Activated CD4-positive, CD25-positive, alpha-beta regulatory T cell (primary cell): ENCODE results near the gene TRIP10.
"Not testable (repeated sequence)": the region's sequence is repeated elsewhere in the genome, so short reads cannot be mapped to it uniquely, and the experiment has no call there.

Experiments used
- DNase-seq, 4 experiments: peaks; one replicate each; lab custom pipeline; 2025; lab: John Stamatoyannopoulos, UW

Gene TRIP10

GRCh38 chr19:6743066-6743465 is 3.6 kb downstream of the TRIP10 start:
- DNase-seq = no peak

GRCh38 chr19:6743714-6744380 is 4.4 kb downstream of the TRIP10 start:
- no peak for DNase-seq

DNA sequence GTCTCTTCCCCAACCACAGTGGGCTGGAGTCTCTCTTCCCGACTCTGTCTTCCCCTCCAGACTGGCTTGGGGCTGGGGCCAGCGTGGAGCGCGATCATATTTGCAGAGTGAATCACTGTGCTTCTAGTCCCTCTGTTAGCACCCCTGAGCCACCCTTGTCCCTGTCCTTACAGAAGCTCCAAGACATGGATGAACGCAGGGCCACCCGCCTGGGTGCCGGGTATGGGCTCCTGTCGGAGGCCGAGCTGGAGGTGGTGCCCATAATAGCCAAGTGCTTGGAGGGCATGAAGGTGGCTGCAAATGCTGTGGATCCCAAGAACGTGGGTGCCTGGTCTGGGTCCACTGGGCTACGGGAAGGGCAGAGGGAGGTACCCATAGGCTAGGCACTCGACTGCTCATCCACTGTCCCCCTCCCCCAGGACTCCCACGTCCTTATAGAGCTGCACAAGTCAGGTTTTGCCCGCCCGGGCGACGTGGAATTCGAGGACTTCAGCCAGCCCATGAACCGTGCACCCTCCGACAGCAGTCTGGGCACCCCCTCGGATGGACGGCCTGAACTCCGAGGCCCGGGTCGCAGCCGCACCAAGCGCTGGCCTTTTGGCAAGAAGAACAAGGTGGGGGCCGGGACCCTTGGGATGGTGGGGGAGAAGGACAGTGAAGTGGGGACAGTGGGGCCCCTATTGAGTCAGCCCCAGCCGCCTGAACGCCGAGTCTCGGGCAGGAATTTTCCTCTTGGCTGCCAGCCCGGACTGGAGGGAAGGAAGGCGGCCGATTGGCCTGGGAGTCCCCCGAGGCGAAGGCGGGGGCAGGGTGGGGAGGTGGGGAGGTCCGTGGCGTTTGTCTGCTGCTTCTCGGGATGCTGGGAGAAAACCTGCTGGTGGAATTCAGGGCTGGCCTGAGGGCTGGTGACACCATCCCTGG is 5.2 kb downstream of the TRIP10 start:
- DNase-seq = no peak

- DNase-seq = no peak
These were observed 6.5 kb downstream of the TRIP10 start for GRCh38 chr19:6745965-6746364.

GRCh38 chr19:6748543-6748942 is 9.1 kb downstream of the TRIP10 start:
- DNase-seq = not testable (repeated sequence)

GRCh38 chr19:6750062-6750461 is 10.6 kb downstream of the TRIP10 start:
- no peak for DNase-seq

GRCh38 chr19:6751189-6751588 is 11.7 kb downstream of the TRIP10 start:
- no peak for DNase-seq

- DNase-seq = no peak
These were observed 13.0 kb downstream of the TRIP10 start for GRCh38 chr19:6752256-6753177.

- peak; percentile 50 to 75 (median 60) for DNase-seq
These were observed 13.9 kb downstream of the TRIP10 start for GRCh38 chr19:6753178-6754031.

- no peak for DNase-seq
These were observed 14.7 kb downstream of the TRIP10 start for GRCh38 chr19:6754136-6754535.

GRCh38 chr19:6754653-6755463 is 15.4 kb downstream of the TRIP10 start:
- no peak for DNase-seq

- no peak for DNase-seq
These were observed 21.1 kb downstream of the TRIP10 start for GRCh38 chr19:6760606-6761005.

GRCh38 chr19:6761053-6761676 is 21.7 kb downstream of the TRIP10 start:
- no peak for DNase-seq

GRCh38 chr19:6762253-6762797 is 22.8 kb downstream of the TRIP10 start:
- not testable (repeated sequence) for DNase-seq

DNA sequence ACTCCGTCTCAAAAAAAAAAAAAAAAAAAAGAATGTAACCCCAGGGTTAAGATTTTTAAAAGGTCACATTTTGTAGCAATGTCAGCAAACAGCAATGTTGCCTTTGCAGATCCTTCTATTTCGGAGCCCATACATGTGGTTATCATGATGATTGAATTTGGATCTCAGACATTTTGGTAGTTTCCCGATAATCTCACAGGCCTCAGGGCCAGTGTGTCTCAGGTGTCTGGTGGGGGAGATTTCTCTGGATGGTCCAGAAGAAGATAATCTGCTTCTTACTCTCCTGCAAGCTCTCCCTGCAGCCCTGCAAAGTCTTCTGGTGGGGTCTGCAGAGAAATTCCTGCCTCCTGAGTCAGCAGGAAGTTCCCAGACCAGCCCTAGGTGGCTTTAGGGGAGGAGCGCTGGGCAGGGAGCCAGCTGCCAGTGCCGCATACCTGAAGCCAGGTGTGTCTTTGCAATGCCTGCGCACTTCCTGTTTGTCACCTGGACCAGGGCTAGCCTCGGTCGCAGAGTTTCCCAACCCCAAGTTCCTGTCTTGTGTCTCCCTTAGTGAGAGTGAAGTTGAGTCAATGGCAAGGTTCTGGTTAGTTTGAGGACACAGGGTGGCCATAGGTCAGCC is 26.4 kb downstream of the TRIP10 start:
- DNase-seq = no peak

- DNase-seq = no peak
These were observed 27.0 kb downstream of the TRIP10 start for GRCh38 chr19:6766357-6767080.

DNA sequence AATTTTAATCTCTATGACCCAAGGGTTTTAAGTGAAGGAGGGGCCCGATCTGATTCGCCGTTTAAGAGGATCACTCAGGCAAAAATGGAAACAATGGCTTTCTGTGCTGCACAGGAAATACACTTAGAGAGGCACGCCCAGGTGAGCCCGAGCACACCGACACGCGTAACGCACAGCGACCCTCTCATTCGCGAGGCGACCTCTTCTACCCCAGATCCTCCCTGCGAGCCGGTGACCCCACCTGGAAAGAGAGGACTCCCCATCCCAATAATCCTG is 27.5 kb downstream of the TRIP10 start:
- peak in 1 of 4 experiments; percentile 57 for DNase-seq

DNA sequence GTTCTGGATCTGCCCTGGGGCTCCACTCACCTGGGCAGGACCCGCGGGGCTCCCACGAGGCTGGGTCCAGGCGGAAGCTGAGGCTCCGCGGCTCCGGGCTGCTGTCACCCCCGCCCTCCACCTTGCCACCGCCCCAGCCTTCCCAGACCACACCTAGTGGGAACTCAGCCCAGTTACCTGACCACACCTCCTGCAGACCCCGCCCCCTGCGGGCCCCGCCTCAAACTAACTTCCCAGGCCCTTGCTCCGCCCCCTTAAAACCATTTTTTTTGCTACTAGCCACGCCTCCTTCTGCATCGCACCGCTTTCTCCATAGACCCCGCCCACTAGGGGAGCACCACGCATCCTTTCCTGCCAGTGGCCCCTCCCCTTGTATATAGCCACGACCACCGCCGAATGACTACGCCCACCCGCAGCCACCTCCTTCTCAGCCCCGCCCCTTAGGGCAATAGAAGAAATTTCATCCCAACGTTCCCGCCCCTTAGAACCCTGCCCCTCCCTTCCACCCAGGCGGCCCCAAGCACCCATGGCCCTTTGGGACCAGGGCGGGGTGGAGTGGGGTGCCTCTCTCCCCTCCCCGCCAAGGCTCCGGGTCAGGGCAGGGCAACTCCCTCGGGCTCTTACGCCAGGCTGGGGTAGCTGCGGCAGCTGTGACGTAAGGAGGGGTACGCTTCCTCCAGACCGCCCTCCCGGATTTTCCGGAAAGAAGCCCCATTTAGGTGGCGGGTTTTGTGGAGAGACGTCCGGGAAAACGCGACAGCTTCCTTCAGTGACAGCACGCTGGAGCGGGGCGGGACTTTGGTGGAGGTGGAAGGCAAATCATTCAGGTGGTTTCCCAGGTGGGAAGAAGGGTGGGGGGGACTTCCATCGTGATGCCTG is 28.1 kb downstream of the TRIP10 start, which contains the start of gene SH2D3A:
SH2D3A (minus strand) TSS at position 79 of the 879 bp plus-strand sequence. CDS start 3,687 bp downstream, outside the sequence.
- DNase-seq = peak; percentile 79 to 86 (median 86)
